Activated T-helper 17 cell treated with anti-CD3 and anti-CD28 coated beads, Interleukin-2, amount 50 U/mL, for 72 hours (primary cell): ENCODE data around the gene NEU3. TPM values are rescaled to one million over a fixed set of nuclear protein-coding genes. Genes with fewer than 3 reads are reported as not detected.
"Not testable (repeated sequence)": the region's sequence is repeated elsewhere in the genome, so short reads cannot be mapped to it uniquely, and the experiment has no call there.

Source experiments
- ATAC-seq: fragments of 150-1000 bp; cut with Tn5 transposase; replicated peaks from 2 replicates; pipeline ENCODE4 v1.10.0; 2021; ENCODE audit warnings: mild to moderate bottlenecking, moderate library complexity
- H3K27ac Mint-ChIP-seq: one replicate; pipeline ENCODE4 v1.8.0; 2022; ENCODE audit warnings: mixed read lengths
- H3K27me3 Mint-ChIP-seq: one replicate; pipeline ENCODE4 v1.8.0; 2022; ENCODE audit warnings: mixed read lengths
- H3K36me3 Mint-ChIP-seq: one replicate; pipeline ENCODE4 v1.8.0; 2022; ENCODE audit warnings: low read depth, mild to moderate bottlenecking, mixed read lengths
- H3K4me1 Mint-ChIP-seq: one replicate; pipeline ENCODE4 v1.8.0; 2022; ENCODE audit warnings: mixed read lengths
- H3K4me3 Mint-ChIP-seq: one replicate; pipeline ENCODE4 v1.8.0; 2022; ENCODE audit warnings: mild to moderate bottlenecking, mixed read lengths
- H3K9me3 Mint-ChIP-seq: one replicate; pipeline ENCODE4 v1.8.0; 2022; ENCODE audit warnings: mixed read lengths
- total RNA-seq, 2 donors: library from RNA; stranded (reverse); gene quantifications; one replicate each; pipeline ENCODE4 v1.2.3, GENCODE V29; 2022

NEU3 gene
- total RNA-seq, 2 donors from 2014 or later, result 19.5 to 26.4 TPM

- Mint-ChIP-seq H3K4me1 (no peaks in the 10 kb centered on the region), H3K9me3 (peaks cover under 1% of the 10 kb centered on the region), H3K27ac (no peak overlapping the region), H3K36me3 (no peaks in the 10 kb centered on the region), H3K4me3 (no peak overlapping the region), H3K27me3 (peaks cover under 1% of the 10 kb centered on the region)
- ATAC-seq, result no peak
Measured at GRCh38 chr11:75047191-75047590, 58.5 kb downstream of the NEU3 start.

DNA sequence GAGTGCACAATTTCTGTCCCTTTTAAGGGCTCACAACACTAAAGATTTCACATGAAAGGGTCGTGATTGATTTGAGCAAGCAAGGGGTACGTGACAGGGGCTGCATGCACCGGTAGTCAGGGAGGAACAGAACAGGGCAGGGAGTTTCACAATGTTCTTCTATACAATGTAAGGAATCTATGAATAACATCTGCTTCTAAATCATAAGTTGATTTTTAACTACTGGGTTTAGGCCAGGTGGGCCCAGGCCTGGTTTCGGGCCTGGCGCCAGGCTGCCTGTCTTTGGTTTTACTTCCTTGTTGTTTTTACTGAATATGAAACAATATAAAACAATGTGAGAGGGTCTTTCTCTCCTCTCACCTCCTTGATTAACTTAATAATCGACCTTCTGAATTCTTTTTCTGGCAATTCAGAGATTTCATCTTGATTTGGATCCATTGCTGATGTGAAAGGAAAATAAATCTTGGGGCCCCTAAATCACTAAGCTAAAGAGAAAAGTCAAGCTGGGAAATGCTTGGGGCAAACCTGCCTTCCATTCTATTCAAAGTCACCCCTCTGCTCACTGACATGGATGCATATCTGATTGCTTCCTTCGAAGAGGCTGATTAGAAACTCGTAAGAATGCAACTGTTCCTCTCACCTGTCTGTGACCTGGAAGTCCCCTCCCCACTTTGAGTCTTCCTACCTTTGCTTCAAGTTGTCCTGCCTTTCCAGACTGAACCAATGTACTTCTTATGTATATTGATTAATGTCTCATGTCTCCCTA lies 61.0 kb downstream of the NEU3 start:
- not testable (repeated sequence) for H3K27me3 Mint-ChIP-seq, H3K36me3 Mint-ChIP-seq, ATAC-seq, H3K4me1 Mint-ChIP-seq, H3K9me3 Mint-ChIP-seq, H3K27ac Mint-ChIP-seq, H3K4me3 Mint-ChIP-seq

DNA sequence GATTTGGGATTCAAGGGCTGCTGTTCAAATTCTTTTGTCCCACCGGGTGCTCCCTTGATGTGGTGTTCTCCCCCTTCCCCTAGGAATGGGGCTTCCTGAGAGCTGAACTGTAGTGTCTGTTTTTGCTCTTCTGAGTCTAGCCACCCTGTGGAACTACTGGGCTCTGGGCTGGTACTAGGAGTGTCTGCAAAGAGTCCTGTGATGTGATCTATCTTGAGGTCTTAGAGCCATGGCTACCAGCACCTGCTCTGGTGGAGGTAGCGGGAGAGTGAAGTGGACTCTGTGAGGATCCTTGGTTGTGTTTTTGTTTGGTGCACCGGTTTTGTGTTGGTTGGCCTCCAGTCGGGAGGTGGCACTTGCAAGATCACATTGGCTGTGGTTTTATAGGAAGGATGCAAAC lies 61.8 kb downstream of the NEU3 start:
- H3K4me1 Mint-ChIP-seq, result no peaks in the 10 kb centered on the region
- peaks cover 5% of the 10 kb centered on the region for H3K27me3 Mint-ChIP-seq
- no peak overlapping the region for H3K4me3 Mint-ChIP-seq
- no peaks in the 10 kb centered on the region for H3K36me3 Mint-ChIP-seq
- H3K27ac Mint-ChIP-seq, result no peak overlapping the region
- H3K9me3 Mint-ChIP-seq, result peaks cover 6% of the 10 kb centered on the region
- ATAC-seq, result no peak

GRCh38 chr11:75051043-75051442 lies 62.3 kb downstream of the NEU3 start:
- H3K4me3 Mint-ChIP-seq, result no peak overlapping the region
- H3K27ac Mint-ChIP-seq, result no peak overlapping the region
- peaks cover 6% of the 10 kb centered on the region for H3K9me3 Mint-ChIP-seq
- peaks cover 5% of the 10 kb centered on the region for H3K27me3 Mint-ChIP-seq
- H3K36me3 Mint-ChIP-seq, result no peaks in the 10 kb centered on the region
- no peaks in the 10 kb centered on the region for H3K4me1 Mint-ChIP-seq
- ATAC-seq, result no peak

GRCh38 chr11:75052457-75052856 lies 63.7 kb downstream of the NEU3 start:
- Mint-ChIP-seq H3K36me3 (no peaks in the 10 kb centered on the region), H3K27me3 (peaks cover 5% of the 10 kb centered on the region), H3K27ac (no peak overlapping the region), H3K4me3 (no peak overlapping the region), H3K9me3 (peaks cover 6% of the 10 kb centered on the region), H3K4me1 (no peaks in the 10 kb centered on the region)
- ATAC-seq, result no peak

DNA sequence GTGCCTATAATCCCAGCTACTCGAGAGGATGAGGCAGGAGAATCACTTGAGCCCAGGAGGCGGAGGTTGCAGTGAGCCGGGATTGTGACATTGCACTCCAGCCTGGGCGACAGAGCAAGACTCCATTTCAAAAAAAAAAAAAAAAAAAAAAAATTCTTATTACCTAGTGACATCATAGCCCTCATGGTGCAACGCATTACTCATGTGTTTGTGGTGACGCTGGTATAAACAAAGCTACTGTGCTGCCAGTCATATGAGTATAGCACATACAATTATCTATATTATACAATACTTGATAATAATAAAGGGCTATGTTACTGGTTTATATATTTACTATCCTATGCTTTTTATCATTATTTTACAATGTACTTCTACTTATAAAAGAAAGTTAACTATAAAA lies 66.8 kb downstream of the NEU3 start:
- Mint-ChIP-seq H3K27me3 (peaks cover 15% of the 10 kb centered on the region), H3K4me3 (no peak overlapping the region), H3K4me1 (no peaks in the 10 kb centered on the region), H3K27ac (no peak overlapping the region), H3K9me3 (peaks cover 6% of the 10 kb centered on the region), H3K36me3 (no peaks in the 10 kb centered on the region)
- ATAC-seq, result no peak

DNA sequence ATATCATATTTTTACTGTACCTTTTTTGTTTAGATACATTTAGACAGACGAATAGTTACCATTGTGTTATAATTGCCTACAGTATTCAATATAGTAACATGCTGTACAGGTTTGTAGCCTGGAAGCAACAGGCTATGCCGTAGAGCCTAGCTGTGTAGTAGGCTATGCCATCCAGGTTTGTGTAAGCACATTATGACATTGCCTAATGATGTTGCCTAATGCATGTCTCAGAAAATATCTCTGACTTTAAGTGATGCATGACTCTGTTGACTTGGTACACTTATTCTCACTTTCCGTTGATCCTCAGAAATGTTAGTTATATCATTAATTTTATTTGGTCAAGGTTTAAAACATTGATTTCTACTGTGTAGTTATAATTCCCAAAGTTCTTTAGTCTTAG lies 68.1 kb downstream of the NEU3 start:
- Mint-ChIP-seq H3K36me3 (no peaks in the 10 kb centered on the region), H3K9me3 (peaks cover 6% of the 10 kb centered on the region), H3K4me3 (no peak overlapping the region), H3K27me3 (peaks cover 15% of the 10 kb centered on the region), H3K4me1 (no peaks in the 10 kb centered on the region), H3K27ac (no peak overlapping the region)
- no peak for ATAC-seq

DNA sequence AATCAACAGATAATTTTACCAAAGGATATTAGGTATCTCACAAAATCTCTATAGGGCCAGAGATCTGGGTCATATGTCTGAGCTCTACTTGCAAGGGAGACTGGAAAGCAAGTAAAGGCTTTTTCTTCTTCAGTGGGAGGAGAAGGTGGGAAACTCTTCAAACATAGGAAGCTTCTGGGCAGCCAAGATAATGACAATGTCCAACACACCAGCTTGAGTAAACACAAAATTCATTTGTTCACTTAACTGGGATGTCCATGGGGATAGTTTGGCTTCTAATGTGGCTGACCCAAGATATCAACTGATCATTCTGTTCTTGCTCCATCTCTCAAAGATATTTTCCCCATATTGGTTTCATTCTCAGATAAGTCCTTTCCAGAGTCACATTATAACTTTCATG lies 70.6 kb downstream of the NEU3 start:
- Mint-ChIP-seq H3K27ac (no peak overlapping the region), H3K4me1 (no peaks in the 10 kb centered on the region), H3K36me3 (no peaks in the 10 kb centered on the region), H3K9me3 (no peaks in the 10 kb centered on the region), H3K27me3 (peaks cover 13% of the 10 kb centered on the region), H3K4me3 (no peak overlapping the region)
- no peak for ATAC-seq

- no peaks in the 10 kb centered on the region for H3K9me3 Mint-ChIP-seq
- no peak overlapping the region for H3K27ac Mint-ChIP-seq
- no peaks in the 10 kb centered on the region for H3K36me3 Mint-ChIP-seq
- H3K4me1 Mint-ChIP-seq, result no peaks in the 10 kb centered on the region
- H3K4me3 Mint-ChIP-seq, result no peak overlapping the region
- no peak for ATAC-seq
- H3K27me3 Mint-ChIP-seq, result peaks cover 24% of the 10 kb centered on the region
Measured at GRCh38 chr11:75063741-75064314, 75.1 kb downstream of the NEU3 start.

- H3K27ac Mint-ChIP-seq, result no peak overlapping the region
- ATAC-seq, result no peak
Measured at GRCh38 chr11:75066061-75066460, 77.3 kb downstream of the NEU3 start.

More at GRCh38 chr11:75066061-75066460, 77.3 kb downstream of the NEU3 start:
- H3K27me3 Mint-ChIP-seq, result peaks cover 23% of the 10 kb centered on the region
- no peaks in the 10 kb centered on the region for H3K36me3 Mint-ChIP-seq
- H3K4me1 Mint-ChIP-seq, result no peaks in the 10 kb centered on the region
- no peak overlapping the region for H3K4me3 Mint-ChIP-seq
- H3K9me3 Mint-ChIP-seq, result no peaks in the 10 kb centered on the region

Other genes with a start within 250 kb of the NEU3 start
- 10 to 100 TPM; 14.6 to 15.8 TPM for gene RNF169, start 240.1 kb upstream of the NEU3 start, total RNA-seq
- gene XRRA1, start 39.8 kb upstream of the NEU3 start, total RNA-seq, result 10 to 100 TPM; 30.1 to 41.0 TPM
- gene SPCS2, start 39.7 kb upstream of the NEU3 start, total RNA-seq, result 100 to 1,000 TPM; 143 to 195 TPM
- gene OR2AT4, start 107.9 kb downstream of the NEU3 start, total RNA-seq, result not detected
- 1 to 10 TPM in 1 of 2 donors, under 1 TPM in 1; 0.26 to 2.2 TPM for gene SLCO2B1, start 162.2 kb downstream of the NEU3 start, total RNA-seq